HG02642 (cell line): Measurements from ENCODE around the gene AGO4.
A peak's percentile ranks its signal among the peaks of the same experiment; 100 is the strongest.
"Not testable (repeated sequence)": the region's sequence is repeated elsewhere in the genome, so short reads cannot be mapped to it uniquely, and the experiment has no call there.

ENCODE experiments used
- ATAC-seq: cut with Tn5 transposase; IDR thresholded peaks from one replicate; pipeline ENCODE4 v1.9.1; 2021; ENCODE audit warnings: mild to moderate bottlenecking; ENCODE audit not compliant: unreplicated experiment, poor library complexity

AGO4 gene

DNA sequence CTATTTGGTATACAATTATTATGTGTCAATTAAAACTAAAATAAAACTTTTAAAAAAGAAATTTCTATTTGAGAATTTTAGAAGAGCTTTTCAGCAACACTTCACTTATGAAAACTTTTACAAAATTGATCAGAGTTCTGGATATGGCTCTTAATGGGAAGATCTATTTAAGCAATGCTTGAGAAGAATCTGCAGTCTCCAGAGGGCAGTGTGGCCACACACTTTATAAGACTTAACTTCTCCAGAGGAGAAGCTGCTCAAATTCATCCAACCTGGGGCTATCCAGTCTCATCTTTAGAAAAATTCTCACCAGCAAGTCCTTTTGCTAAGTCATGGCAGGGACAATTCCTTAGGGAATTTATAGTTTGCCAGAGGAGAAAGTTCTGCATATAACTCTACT lies 50.0 kb downstream of the AGO4 start:
- no peak for ATAC-seq

DNA sequence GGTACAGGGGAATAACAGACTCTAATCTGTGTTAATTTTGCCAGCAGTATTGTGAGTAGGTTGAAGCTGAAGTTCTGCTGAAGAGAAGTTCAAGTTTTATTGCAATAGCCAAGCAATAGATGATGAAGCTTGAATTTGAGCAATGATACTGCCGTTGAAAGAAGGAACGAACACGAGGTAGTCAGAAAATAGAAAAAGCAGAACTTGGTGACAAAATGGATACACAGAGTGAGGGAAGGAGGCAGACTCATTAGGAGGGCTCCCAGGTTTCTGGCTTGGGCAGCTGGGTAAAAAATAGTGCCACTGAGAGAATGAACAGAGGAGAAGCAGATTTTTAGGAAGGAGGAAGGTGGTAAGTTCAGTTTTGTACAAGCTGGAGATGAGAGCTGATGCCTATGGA lies 52.9 kb downstream of the AGO4 start:
- ATAC-seq: no peak

- no peak for ATAC-seq
Measured at GRCh38 chr1:35863136-35863535, 55.3 kb downstream of the AGO4 start.

GRCh38 chr1:35863881-35864625 lies 56.2 kb downstream of the AGO4 start:
- ATAC-seq: no peak

GRCh38 chr1:35864813-35865212 lies 57.0 kb downstream of the AGO4 start:
- no peak for ATAC-seq

- no peak for ATAC-seq
Measured at GRCh38 chr1:35866991-35867390, 59.2 kb downstream of the AGO4 start.

GRCh38 chr1:35869245-35869950 lies 61.6 kb downstream of the AGO4 start:
- not testable (repeated sequence) for ATAC-seq

- ATAC-seq: no peak
Measured at GRCh38 chr1:35870651-35871309, 63.0 kb downstream of the AGO4 start.

DNA sequence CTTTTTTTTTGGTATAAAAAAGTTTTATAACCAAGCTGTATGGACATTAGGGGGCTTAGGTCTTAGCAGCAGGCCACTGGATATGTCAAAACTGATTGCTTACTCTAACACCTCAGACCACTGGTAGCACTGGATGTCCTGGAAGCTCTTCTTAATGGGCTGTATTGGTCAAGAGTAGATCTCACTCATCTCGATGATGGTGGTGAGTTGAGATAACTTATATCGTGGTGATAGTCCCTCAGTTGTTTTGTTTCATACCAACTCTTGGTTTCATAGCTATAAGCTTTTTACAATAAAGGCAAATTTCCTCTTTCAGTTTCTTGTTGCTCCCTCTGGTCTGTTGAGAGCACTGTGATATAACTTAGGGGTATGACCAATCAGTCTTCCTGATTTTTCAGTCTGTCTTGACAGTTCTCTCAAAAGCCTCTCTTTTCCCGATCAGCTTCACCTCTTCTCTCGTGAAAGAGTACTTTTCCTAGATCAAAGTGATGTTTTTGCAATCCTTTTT lies 65.5 kb downstream of the AGO4 start:
- ATAC-seq: no peak

DNA sequence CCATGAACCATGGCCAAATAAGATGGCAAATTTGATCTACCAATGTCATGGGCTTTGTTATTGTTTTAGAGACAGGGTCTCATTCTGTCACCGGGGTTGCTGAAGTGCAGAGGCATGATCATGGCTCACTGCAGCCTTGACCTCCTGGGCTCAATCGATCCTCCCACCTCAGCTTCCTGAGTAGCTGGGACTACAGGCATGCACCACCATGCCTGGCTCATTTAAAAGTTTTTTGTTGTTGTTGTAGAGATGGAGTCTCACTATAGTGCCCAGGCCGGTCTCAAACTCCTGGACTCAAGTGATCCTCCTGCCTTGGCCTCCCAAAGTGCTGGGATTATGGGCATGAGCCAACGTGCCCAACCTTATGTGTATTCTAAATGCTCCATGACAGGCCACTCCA lies 66.3 kb downstream of the AGO4 start:
- not testable (repeated sequence) for ATAC-seq

DNA sequence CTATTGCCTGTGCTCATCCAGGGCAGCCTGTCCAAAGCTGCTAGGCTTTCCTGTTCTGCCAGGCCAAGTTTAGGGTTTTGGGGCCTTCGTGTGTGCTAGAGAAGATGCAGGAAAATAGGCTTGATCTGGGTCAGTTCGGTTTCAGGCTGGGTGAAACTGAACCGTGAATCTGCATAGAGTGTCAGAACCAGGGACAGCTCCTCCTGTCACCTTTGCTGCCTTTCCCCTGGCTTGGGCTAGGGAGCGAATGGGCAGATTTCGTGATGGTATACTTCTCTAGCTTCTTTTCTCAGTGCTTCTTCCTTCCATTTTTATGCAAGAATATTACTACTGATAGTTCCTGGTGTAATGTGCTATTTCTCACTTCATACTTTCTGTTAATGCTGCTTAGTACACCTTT lies 69.2 kb downstream of the AGO4 start:
- ATAC-seq: no peak

DNA sequence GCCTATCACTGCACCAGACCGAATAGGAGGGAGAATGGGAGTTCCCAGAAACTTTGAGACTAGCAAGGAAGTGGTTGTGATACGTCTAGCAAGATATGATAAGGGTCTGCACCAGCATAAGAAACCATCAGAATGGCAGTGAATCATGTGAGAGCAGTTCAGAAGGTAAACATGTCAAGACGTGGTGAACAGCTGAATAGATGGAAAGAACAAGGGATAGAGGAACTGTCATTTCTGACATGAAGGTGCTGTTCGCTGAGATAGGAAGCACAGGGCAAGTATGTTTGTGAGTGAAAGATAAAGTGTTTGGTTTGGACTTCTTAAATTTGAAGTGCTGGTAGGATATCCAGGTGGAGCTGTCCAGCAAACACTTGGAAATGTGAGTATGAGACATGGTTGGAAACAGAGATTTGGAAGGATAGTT lies 74.0 kb downstream of the AGO4 start:
- no peak for ATAC-seq

GRCh38 chr1:35882586-35882944 lies 74.7 kb downstream of the AGO4 start:
- ATAC-seq: no peak

DNA sequence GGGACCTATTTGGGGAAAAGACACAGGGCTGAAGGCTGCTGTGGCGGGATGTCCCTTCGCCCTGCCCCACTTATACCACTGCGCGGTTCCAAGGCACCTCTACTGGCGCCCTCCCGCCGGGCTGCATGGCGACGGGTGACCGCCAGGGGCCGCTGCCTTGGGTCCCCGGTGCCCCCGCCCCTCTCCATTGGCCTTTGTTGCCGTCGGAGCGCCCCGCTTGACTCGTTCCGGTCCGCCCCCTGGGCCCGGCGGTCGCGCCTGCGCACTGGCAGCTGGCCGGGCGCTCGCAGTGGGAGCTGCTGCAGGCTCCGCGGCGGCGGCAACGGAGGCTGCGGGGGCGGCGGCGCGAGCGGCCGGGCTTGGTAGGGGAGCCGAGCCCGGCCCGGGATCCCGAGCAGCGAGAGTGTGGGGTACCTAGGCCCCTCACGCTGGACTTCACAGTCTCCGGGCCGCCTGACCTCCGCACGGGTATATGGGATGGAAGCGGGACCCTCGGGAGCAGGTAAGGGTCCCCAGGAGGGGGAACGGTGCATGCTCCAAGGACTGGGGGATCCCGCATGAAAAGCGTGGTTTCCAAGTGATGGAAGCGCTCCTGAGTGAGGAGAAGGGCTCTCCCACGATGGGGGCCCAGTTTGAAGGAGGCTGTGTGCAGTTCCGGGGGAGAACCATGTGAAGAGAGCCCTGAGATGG lies 75.3 kb downstream of the AGO4 start, which contains the start of gene AGO1:
Gene AGO1 (plus strand): TSS at position 265 of the 690 bp plus-strand sequence. CDS start 213 bp downstream, at position 478.
- peak; percentile 92 for ATAC-seq

DNA sequence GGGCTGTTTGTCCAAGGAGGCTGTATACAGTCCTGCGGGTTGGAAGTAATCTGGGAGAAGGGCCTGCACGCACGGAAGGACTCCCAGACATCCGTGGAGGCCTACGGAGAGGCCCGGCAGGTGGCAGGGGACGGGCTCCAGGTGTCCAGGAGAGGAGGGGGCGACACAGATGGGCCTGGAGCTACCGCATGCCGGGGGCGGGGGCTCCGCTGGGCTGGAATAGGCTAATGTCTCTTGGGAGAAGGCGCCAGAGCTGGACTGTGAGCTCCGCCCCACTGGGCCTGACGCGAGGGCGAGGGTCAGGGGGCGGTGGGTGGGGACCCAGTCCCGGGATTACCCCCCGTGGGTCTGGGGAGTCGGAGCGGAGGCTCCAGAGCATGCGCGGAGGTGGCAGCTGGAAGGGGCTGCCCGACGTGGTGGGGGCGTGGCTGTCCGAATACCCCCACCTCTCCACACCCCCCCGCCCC lies 75.9 kb downstream of the AGO4 start:
- ATAC-seq: peak; percentile 12

DNA sequence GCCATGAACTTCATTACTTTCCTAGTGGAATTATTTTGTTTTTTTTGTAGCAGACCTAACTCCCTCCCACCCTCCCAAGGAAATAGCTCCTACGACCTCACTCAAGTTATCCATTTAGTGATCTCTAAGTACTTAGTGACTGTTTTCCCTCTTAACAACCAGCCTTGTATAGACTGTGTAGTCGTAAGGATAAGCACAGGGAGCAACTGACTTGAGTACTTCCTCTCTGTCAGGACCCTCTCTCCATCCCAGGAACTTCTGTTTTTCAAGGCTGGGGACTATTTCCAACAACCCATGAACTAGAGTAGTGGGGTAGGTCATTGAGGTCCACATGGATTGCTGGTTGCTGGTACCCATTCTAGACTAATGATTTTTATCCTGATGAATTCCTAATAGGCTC lies 77.1 kb downstream of the AGO4 start:
- no peak for ATAC-seq

- ATAC-seq: no peak
Measured at GRCh38 chr1:35885961-35886558, 78.2 kb downstream of the AGO4 start.

DNA sequence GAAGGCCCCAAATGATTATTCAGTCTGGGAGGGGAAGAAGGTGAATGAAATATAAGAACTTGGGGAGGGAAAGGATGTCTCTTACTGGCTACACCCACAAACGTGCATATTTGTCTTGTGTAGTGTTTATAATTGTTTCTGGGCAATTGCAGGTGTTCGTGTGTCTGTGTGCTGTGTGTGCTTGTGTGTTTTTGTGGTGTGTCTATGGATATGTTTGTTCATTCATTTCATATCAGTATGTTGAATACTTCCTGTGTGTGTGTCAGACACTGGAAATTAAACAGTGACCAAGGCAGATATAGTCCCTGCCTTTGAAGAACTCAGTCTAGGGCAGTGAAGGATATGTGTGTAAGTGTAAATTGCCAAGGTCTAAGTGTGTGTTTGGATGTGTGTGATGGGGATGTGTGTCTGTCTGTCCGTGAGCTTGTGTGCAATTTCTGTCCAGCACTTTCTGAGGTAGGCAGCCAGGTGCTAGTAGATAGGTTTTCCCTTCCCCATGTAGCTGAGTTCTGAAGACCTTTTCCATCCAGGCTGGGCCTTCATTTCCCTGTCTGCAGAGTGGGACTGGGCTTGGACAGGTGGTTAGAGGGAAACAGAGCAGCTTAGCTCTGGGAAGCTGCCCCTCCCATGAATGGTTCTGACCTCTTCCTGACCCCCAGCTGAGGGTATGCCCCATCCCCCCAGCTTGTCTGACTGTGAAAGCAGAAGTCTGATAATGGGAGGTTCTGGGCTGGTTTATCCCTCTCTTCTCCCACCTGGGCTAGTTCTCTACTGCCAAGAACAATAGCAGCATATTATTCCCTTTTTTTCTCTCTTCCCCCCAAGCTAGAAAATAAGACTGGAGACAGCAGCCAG lies 79.0 kb downstream of the AGO4 start:
- ATAC-seq: no peak

- no peak for ATAC-seq
Measured at GRCh38 chr1:35887508-35887907, 79.7 kb downstream of the AGO4 start.
